ENCODE data around the gene LRRC8A. TPM values are rescaled to one million over a fixed set of nuclear protein-coding genes. Genes with fewer than 3 reads are reported as not detected.
A peak's percentile ranks its signal among the peaks of the same experiment; 100 is the strongest.

Gene LRRC8A
- total RNA-seq, 8 experiments from 2014 or later = 13.7 to 26.8 (median 22.6) TPM

GRCh38 chr9:128898382-128898781, 16.4 kb downstream of the LRRC8A start:
- H3K4me1 ChIP-seq (replicated peaks in 1 of 2) = no peaks in the 10 kb centered on the region
- 87 to 100% (median 91%) methylated on average over 1 to 5 of the region's 5 CpGs; no CpG with 5 or more reads in 4 of the 10 experiments for WGBS, 10 experiments
- in situ Hi-C loops (cut with MboI; ENCODE audit: low pct_unique_long_range_greater_than_20kb in 2 of 9, low sequenced_read_pairs in 9 of 9, unreplicated experiment in 9 of 9) = no loop called here
- H3K4me3 ChIP-seq = no peak overlapping the region
- no peak for ATAC-seq (replicated peaks in 6 of 8)
- H3K27ac ChIP-seq = no peak overlapping the region

DNA sequence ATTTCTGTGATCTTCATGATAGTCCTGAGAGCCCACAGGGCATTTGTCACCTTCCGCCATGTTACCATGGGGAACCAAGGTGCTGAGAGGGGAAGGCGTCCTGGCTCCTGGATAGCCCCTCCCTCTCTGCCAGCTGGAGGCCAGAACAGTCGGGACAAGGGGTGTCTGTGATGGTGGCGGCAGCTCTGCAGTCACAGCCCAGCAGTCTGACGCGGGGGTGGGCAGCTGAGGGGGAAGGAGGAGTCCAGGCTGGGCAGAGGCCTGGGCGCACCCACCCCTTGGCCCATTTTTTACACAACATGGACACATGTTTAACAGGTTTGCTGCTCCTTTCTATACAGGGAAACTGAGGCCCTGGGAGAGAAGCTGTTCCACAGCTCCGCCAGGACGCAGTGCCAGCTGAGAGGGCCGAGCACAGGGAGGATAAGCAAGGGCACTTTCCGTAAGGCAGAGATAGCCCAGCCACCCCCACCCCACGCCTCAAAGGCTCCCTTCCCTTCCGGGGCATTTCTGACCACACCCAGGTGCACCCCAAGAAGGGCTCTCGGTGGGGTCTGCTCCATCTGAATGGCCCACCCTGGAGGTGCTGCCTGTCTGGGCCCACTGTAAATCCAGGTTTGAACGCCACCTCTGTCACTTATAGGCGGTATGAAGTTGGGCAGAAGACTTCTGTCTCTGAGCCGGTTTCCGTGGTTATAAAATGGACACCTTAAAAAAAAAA, 17.1 kb downstream of the LRRC8A start:
- no peak for ATAC-seq (replicated peaks in 6 of 8)
- Histone ChIP-seq H3K4me1 (replicated peaks in 1 of 2) (no peaks in the 10 kb centered on the region), H3K4me3 (no peak overlapping the region), H3K27ac (no peak overlapping the region)
- WGBS, 10 experiments = 48 to 100% (median 93%) methylated on average over 2 to 3 of the region's 18 CpGs; no CpG with 5 or more reads in 6 of the 10 experiments
- in situ Hi-C loops (cut with MboI; ENCODE audit: low pct_unique_long_range_greater_than_20kb in 2 of 9, low sequenced_read_pairs in 9 of 9, unreplicated experiment in 9 of 9) = no loop called here

DNA sequence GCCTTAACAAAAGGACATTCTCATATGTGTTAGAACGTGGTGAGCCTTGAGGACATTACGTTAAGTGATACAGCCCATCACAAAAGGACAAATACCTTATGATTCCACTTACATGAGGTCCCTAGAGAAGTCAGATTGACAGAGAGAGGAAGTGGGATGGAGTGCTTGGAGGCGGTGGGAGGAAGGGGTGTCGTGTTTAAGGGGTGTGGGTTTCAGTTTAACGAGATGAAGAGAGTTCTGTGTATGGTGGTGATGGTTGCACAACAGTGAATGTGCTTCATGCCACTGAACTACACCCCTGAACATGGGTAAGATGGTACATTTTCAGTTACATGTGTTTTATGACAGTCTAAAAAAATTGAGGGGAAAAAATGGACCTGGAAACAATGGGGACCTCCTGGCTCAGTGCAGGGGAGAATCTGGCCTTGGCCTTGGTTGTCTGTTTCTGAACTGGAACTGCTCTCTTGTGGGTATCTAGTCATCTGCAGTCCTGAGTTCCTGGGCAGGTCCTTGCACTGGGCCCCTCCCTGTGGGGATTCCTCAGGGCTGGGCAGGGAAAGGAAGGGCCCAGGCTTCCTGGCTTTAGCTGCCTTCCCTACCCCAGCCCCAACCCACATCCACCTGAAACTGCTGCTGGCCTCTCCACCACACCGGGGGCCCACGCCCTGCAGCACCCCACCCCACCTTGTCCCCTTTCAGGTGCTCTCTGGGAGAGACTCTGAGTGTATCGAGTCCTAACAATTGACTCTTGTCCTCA, 17.8 kb downstream of the LRRC8A start:
- no peak overlapping the region for H3K27ac ChIP-seq
- no peak overlapping the region for H3K4me3 ChIP-seq
- WGBS, 10 experiments = 10 to 100% (median 62%) methylated on average over 1 to 5 of the region's 8 CpGs; no CpG with 5 or more reads in 4 of the 10 experiments
- no peaks in the 10 kb centered on the region for H3K4me1 ChIP-seq (replicated peaks in 1 of 2)
- in situ Hi-C loops (cut with MboI; ENCODE audit: low pct_unique_long_range_greater_than_20kb in 2 of 9, low sequenced_read_pairs in 9 of 9, unreplicated experiment in 9 of 9) = no loop called here
- peak in 3 of 8 experiments; percentile 67 to 78 (median 72) for ATAC-seq (replicated peaks in 6 of 8)

GRCh38 chr9:128901379-128901778, 19.4 kb downstream of the LRRC8A start:
- Histone ChIP-seq H3K4me3 (no peak overlapping the region), H3K4me1 (replicated peaks in 1 of 2) (no peaks in the 10 kb centered on the region), H3K27ac (no peak overlapping the region)
- in situ Hi-C loops (cut with MboI; ENCODE audit: low pct_unique_long_range_greater_than_20kb in 2 of 9, low sequenced_read_pairs in 9 of 9, unreplicated experiment in 9 of 9) = no loop called here
- ATAC-seq (replicated peaks in 6 of 8) = no peak
- WGBS, 10 experiments = 80 to 100% (median 100%) methylated on average over 1 to 4 of the region's 7 CpGs; no CpG with 5 or more reads in 2 of the 10 experiments

DNA sequence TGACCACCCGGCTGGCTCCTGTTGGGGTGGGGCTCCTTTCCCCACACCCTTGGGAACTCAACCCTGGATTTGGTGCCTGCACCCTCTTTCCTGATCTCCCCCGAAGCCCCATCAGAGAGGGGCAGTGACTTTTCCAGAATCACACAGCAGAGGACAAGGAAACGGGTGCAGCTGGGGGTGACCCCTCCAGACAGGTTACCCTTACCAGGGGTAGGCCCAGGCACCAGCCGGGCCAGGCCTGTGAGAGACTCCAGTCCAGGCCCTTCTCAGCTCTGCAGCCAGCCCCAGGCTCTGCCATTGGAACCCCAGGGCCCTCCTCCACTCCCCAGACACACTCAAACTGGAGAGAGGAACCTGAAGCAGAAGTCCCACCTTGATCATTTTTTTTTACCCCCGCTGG, 19.9 kb downstream of the LRRC8A start:
- Histone ChIP-seq H3K4me3 (no peak overlapping the region), H3K4me1 (replicated peaks in 1 of 2) (no peaks in the 10 kb centered on the region), H3K27ac (no peak overlapping the region)
- WGBS, 10 experiments = 70 to 90% methylated on average over 2 of the region's 5 CpGs; no CpG with 5 or more reads in 8 of the 10 experiments
- in situ Hi-C loops (cut with MboI; ENCODE audit: low pct_unique_long_range_greater_than_20kb in 2 of 9, low sequenced_read_pairs in 9 of 9, unreplicated experiment in 9 of 9) = no loop called here
- ATAC-seq (replicated peaks in 6 of 8) = no peak

DNA sequence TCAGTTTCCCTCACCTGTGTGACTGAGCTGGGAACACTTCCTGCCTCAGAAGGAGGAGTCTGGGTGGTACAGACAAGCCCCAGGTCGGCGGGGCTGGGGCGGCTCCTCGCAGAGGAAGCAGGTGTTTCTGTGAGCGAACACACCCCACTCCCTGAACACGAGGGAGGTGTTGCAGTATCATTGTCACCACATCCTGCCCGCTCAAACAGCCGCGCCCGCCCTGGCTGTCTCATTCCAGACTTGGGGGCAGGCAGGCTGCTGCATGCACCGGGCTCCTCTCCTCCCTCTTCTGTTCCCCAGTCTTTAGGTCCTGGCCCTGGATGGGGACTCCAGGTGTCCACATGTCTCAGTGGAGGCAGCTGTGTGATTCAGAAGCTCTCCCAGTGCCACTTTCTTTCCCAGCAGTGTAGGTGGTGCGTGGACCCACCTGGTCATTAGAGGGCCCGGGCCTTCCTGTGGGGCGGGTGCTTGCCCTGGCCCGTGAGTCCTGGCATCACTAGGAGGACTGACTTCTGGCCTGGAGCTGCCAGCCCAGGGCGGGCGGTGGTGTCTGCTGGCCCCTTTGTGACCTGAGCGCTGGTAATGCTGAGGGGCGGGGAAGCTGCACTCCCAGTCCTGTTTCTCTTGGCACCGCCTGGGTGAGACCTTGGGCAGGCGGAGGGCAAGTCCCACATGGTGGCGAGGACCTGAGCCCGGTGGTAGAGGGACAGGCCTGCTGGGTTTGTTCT, 20.6 kb downstream of the LRRC8A start:
- H3K4me1 ChIP-seq (replicated peaks in 1 of 2) = no peaks in the 10 kb centered on the region
- H3K4me3 ChIP-seq = no peak overlapping the region
- H3K27ac ChIP-seq = no peak overlapping the region
- in situ Hi-C loops (cut with MboI; ENCODE audit: low pct_unique_long_range_greater_than_20kb in 2 of 9, low sequenced_read_pairs in 9 of 9, unreplicated experiment in 9 of 9) = no loop called here
- WGBS, 10 experiments = 30 to 100% (median 65%) methylated on average over 1 to 7 of the region's 23 CpGs; no CpG with 5 or more reads in 4 of the 10 experiments
- peak in 1 of 8 experiments; percentile 13 for ATAC-seq (replicated peaks in 6 of 8)

DNA sequence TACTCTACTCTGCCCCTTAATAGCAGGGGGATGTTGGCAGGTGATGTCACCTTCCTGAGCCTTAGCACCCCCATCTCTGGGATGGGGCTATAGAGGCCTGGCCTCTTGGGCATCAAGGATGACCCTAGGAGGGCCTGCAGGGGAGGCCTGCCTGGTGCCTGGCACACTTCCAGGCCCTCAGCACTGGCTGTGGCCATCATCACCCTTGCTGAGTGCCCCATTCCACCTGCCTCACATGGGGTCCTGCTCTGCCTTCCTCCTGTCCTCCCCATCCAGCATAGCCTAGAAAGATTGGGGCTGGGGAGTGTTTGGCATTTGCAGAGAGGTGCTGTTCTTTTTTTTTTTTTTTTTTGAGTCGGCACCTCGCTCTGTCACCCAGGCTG, 21.1 kb downstream of the LRRC8A start:
- in situ Hi-C loops (cut with MboI; ENCODE audit: low pct_unique_long_range_greater_than_20kb in 2 of 9, low sequenced_read_pairs in 9 of 9, unreplicated experiment in 9 of 9) = no loop called here
- no CpG with 5 or more reads among the region's 2 CpGs for WGBS, 10 experiments
- H3K27ac ChIP-seq = no peak overlapping the region

DNA sequence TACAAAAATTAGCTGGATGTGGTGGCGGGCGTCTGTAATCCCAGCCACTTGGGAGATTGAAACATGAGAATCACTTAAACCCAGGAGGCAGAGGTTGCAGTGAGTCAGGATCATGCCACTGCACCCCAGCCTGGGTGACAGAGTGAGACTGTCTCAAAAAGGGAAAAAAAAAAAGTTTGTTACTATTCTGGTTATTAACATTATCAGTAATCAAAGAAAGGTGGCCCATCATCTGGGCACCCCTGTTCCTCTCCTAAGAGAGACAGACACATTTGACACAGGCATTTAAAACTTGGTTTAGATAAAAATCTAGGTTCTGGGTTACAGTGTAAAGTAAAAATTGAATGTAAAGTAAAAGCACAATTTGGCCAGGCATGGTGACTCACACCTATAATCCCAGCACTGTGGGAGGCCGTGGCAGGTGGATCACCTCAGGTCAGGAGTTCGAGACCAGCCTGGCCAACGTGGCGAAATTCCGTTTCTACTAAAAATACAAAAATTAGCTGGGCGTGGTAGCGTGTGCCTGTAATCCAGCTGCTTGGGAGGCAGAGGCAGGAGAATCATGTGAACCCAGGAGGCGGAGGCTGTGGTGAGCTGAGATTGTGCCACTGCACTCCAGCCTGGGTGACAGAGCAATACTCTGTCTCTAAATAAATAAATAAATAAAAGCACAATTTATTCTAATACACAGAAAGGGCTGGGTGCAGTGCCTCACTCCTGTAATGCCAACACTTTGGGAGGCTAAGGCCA, 22.1 kb downstream of the LRRC8A start:
- Histone ChIP-seq H3K4me3 (no peak overlapping the region), H3K27ac (no peak overlapping the region), H3K4me1 (replicated peaks in 1 of 2) (no peaks in the 10 kb centered on the region)
- WGBS, 10 experiments = 43 to 100% (median 94%) methylated on average over 1 to 8 of the region's 10 CpGs; no CpG with 5 or more reads in 1 of the 10 experiments
- in situ Hi-C loops (cut with MboI; ENCODE audit: low pct_unique_long_range_greater_than_20kb in 2 of 9, low sequenced_read_pairs in 9 of 9, unreplicated experiment in 9 of 9) = no loop called here
- ATAC-seq (replicated peaks in 6 of 8) = peak in 1 of 8 experiments; percentile 9

More for the DNA sequence above, 21.1 kb downstream of the LRRC8A start:
- no peaks in the 10 kb centered on the region for H3K4me1 ChIP-seq (replicated peaks in 1 of 2)
- ATAC-seq (replicated peaks in 6 of 8) = no peak
- no peak overlapping the region for H3K4me3 ChIP-seq

- Histone ChIP-seq H3K4me1 (replicated peaks in 1 of 2) (no peaks in the 10 kb centered on the region), H3K27ac (no peak overlapping the region), H3K4me3 (no peak overlapping the region)
- in situ Hi-C loops (cut with MboI; ENCODE audit: low pct_unique_long_range_greater_than_20kb in 2 of 9, low sequenced_read_pairs in 9 of 9, unreplicated experiment in 9 of 9) = no loop called here
- 70 to 100% (median 88%) methylated on average over 1 to 5 of the region's 7 CpGs; no CpG with 5 or more reads in 2 of the 10 experiments for WGBS, 10 experiments
- no peak for ATAC-seq (replicated peaks in 6 of 8)
Measured at GRCh38 chr9:128905964-128906363, 24.0 kb downstream of the LRRC8A start.

- no peak for ATAC-seq (replicated peaks in 6 of 8)
- in situ Hi-C loops (cut with MboI; ENCODE audit: low pct_unique_long_range_greater_than_20kb in 2 of 9, low sequenced_read_pairs in 9 of 9, unreplicated experiment in 9 of 9) = no loop called here
- Histone ChIP-seq H3K4me1 (replicated peaks in 1 of 2) (peaks cover 0 to 6% of the 10 kb centered on the region in 2 donors), H3K4me3 (no peak overlapping the region), H3K27ac (no peak overlapping the region)
- 36 to 100% (median 100%) methylated on average over 1 to 2 of the region's 2 CpGs; no CpG with 5 or more reads in 6 of the 10 experiments for WGBS, 10 experiments
Measured at GRCh38 chr9:128906741-128907140, 24.8 kb downstream of the LRRC8A start.

GRCh38 chr9:128908372-128908771, 26.4 kb downstream of the LRRC8A start:
- no peak overlapping the region for H3K27ac ChIP-seq
- peaks cover 0 to 10% of the 10 kb centered on the region in 2 donors for H3K4me1 ChIP-seq (replicated peaks in 1 of 2)
- in situ Hi-C loops (cut with MboI; ENCODE audit: low pct_unique_long_range_greater_than_20kb in 2 of 9, low sequenced_read_pairs in 9 of 9, unreplicated experiment in 9 of 9) = no loop called here
- 92 to 100% (median 97%) methylated on average over 1 to 12 of the region's 24 CpGs; no CpG with 5 or more reads in 5 of the 10 experiments for WGBS, 10 experiments
- no peak for ATAC-seq (replicated peaks in 6 of 8)
- no peak overlapping the region for H3K4me3 ChIP-seq

GRCh38 chr9:128909859-128910258, 27.9 kb downstream of the LRRC8A start:
- no peak for ATAC-seq (replicated peaks in 6 of 8)
- 90 to 100% methylated on average over 1 to 2 of the region's 4 CpGs; no CpG with 5 or more reads in 8 of the 10 experiments for WGBS, 10 experiments
- Histone ChIP-seq H3K27ac (no peak overlapping the region), H3K4me1 (replicated peaks in 1 of 2) (peaks cover 0 to 10% of the 10 kb centered on the region in 2 donors), H3K4me3 (no peak overlapping the region)
- in situ Hi-C loops (cut with MboI; ENCODE audit: low pct_unique_long_range_greater_than_20kb in 2 of 9, low sequenced_read_pairs in 9 of 9, unreplicated experiment in 9 of 9) = no loop called here
